Tibial nerve (tissue), 4 donors: Measurements from ENCODE around the gene CRY1. TPM values are rescaled to one million over a fixed set of nuclear protein-coding genes. Genes with fewer than 3 reads are reported as not detected.

Source experiments
- DNase-seq, 2 donors: peaks; one replicate each; pipeline ENCODE4 v3.0.0-alpha.2; 2019; ENCODE audit warnings: low spot score in 2 of 2
- H3K27ac ChIP-seq, 4 donors: fragments of 200-600 bp; sonication (generic) in 3 of 4; one replicate each; pipeline ENCODE4 v1.5.1; 2017 to 2019; ENCODE audit warnings: mild to moderate bottlenecking in 1 of 4
- H3K27me3 ChIP-seq, 2 donors: fragments of 200-600 bp; sonication (generic) in 1 of 2; one replicate each; pipeline versions ENCODE4 v1.5.1 to v1.6.0; 2017 to 2019
- H3K36me3 ChIP-seq, 3 donors: fragments of 200-600 bp; sonication (generic); one replicate each; pipeline ENCODE4 v1.5.1; 2018 to 2019
- H3K4me1 ChIP-seq, 4 donors: fragments of 200-600 bp; sonication (generic) in 3 of 4; one replicate each; pipeline ENCODE4 v1.5.1; 2017 to 2019
- H3K4me3 ChIP-seq, 4 donors: fragments of 200-600 bp; sonication (generic) in 3 of 4; one replicate each; pipeline ENCODE4 v1.5.1; 2017 to 2019; ENCODE audit warnings: mild to moderate bottlenecking in 1 of 4, moderate library complexity in 1 of 4
- H3K9me3 ChIP-seq, 4 donors: fragments of 200-600 bp; sonication (generic) in 3 of 4; one replicate each; pipeline ENCODE4 v1.5.1; 2017 to 2019
- EP300 ChIP-seq, 2 donors: sonication (generic); formaldehyde crosslinking; IDR thresholded peaks; one replicate each; pipeline ENCODE4 v1.6.1; 2017; ENCODE audit warnings: antibody characterized with exemption in 2 of 2, mild to moderate bottlenecking in 1 of 2
- POLR2A ChIP-seq, 2 donors: fragments of 450-650 bp; IDR thresholded peaks; one replicate each; pipeline ENCODE4 v1.6.1; 2017; ENCODE audit warnings: antibody characterized with exemption in 2 of 2, mild to moderate bottlenecking in 2 of 2, moderate library complexity in 2 of 2
- whole genome bisulfite sequencing, 2 donors: methylation state at CpG; one replicate each; pipeline ENCODE4 v1.1.5; 2018; 5-methylcytosine and 5-hydroxymethylcytosine counted together
- total RNA-seq, 4 donors: library from RNA; depleted of rRNA; stranded (reverse); fragments of >200 nt; gene quantifications; one replicate each; pipeline ENCODE4 v1.1.0, GENCODE V29; 2016
- TF ChIP-seq, protein P1 (sequence below), 5 experiments: fragments of 200-600 bp in 3 of 5; fragments of 450-650 bp in 2 of 5; sonication (generic) in 3 of 5; IDR thresholded peaks; one replicate each; pipeline ENCODE4 v1.5.1; 2016 to 2019; ENCODE audit warnings: antibody characterized with exemption in 5 of 5, mild to moderate bottlenecking in 3 of 5, moderate library complexity in 2 of 5

Gene CRY1
- total RNA-seq, 4 donors from 2014 or later = 16.3 to 36.3 (median 24.4) TPM

DNA sequence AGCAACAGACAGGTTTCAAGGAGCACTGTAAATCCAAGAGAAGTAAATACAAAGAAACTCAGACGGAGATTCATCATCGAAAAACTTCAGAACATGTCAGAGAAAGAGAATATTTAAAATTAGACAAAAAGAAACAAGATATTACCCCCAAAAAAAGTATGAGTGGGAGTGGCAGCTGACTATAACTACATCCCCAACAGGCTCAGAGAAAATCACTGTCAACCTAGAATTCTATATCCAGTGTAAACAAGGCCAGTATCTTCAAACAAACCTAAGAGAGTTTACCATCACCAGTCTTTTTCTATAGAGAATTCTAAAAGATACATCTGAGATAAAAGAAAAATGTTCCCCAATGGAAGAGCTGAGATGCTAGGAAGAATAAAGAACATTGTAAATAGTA lies 39.6 kb downstream of the CRY1 start:
- H3K27me3 ChIP-seq = no peaks in the 10 kb centered on the region
- peaks cover 0 to 25% (median 5%) of the 10 kb centered on the region in 4 donors for H3K9me3 ChIP-seq
- WGBS, 2 donors = 98 to 99% methylated on average over 2 of the region's 2 CpGs
- H3K27ac ChIP-seq = no peak overlapping the region
- no peak overlapping the region for H3K4me3 ChIP-seq
- no peak for TF ChIP-seq POLR2A (IDR thresholded peaks at IDR 0.05)
- TF ChIP-seq, protein P1, sequence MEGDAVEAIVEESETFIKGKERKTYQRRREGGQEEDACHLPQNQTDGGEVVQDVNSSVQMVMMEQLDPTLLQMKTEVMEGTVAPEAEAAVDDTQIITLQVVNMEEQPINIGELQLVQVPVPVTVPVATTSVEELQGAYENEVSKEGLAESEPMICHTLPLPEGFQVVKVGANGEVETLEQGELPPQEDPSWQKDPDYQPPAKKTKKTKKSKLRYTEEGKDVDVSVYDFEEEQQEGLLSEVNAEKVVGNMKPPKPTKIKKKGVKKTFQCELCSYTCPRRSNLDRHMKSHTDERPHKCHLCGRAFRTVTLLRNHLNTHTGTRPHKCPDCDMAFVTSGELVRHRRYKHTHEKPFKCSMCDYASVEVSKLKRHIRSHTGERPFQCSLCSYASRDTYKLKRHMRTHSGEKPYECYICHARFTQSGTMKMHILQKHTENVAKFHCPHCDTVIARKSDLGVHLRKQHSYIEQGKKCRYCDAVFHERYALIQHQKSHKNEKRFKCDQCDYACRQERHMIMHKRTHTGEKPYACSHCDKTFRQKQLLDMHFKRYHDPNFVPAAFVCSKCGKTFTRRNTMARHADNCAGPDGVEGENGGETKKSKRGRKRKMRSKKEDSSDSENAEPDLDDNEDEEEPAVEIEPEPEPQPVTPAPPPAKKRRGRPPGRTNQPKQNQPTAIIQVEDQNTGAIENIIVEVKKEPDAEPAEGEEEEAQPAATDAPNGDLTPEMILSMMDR (IDR thresholded peaks at IDR 0.05) = no peak
- no peak for TF ChIP-seq EP300 (IDR thresholded peaks at IDR 0.05)
- H3K36me3 ChIP-seq = no peaks in the 10 kb centered on the region
- DNase-seq = no peak
- peaks cover 0 to 14% (median 0%) of the 10 kb centered on the region in 4 donors for H3K4me1 ChIP-seq

DNA sequence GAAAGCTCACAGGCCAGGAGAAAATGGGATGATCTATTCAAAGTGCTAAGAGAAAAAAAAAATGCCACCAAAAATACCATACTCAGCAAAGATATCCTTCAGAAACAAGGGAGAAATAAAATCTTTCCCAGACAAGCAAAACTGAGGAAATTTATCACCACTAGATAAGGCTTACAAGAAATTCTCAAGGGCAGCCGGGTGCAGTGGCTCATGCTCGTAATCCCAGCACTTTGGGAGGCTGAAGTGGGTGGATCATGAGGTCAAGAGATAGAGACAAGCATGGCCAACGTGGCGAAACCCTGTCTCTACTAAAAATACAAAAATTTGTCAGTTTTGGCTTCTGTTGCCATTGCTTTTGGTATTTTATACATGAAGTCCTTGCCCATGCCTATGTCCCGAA lies 48.2 kb downstream of the CRY1 start:
- WGBS, 2 donors = 90 to 95% methylated on average over 5 of the region's 5 CpGs
- no peaks in the 10 kb centered on the region for H3K27me3 ChIP-seq
- TF ChIP-seq, protein P1 (IDR thresholded peaks at IDR 0.05) = no peak
- no peak for TF ChIP-seq POLR2A (IDR thresholded peaks at IDR 0.05)
- TF ChIP-seq EP300 (IDR thresholded peaks at IDR 0.05) = no peak
- no peak overlapping the region for H3K4me3 ChIP-seq
- no peak overlapping the region for H3K27ac ChIP-seq
- H3K9me3 ChIP-seq = peaks cover 0 to 25% (median 2%) of the 10 kb centered on the region in 4 donors
- H3K36me3 ChIP-seq = no peaks in the 10 kb centered on the region
- H3K4me1 ChIP-seq = no peaks in the 10 kb centered on the region
- no peak for DNase-seq

DNA sequence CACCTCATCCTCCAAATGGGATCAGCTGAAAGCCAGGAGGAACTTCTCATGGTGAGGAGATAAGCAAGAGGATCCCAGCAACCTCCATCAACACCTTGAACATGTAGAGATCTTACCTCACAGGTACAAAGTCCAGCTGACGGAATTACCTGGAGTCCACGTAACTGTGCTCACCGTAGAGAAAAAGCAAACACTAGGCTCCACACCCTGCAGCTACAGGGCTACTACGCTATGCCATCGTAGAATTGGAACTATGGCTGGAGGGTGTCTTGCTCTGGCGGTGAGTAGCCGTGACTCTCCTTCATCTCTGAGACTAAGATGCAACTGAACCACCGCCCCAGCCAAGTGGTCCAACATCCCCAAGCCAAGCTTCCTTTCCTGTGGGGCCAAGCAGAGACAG lies 50.5 kb downstream of the CRY1 start:
- no peak for TF ChIP-seq EP300 (IDR thresholded peaks at IDR 0.05)
- TF ChIP-seq POLR2A (IDR thresholded peaks at IDR 0.05) = no peak
- Histone ChIP-seq H3K27ac (no peak overlapping the region), H3K4me1 (no peaks in the 10 kb centered on the region), H3K4me3 (no peak overlapping the region), H3K36me3 (no peaks in the 10 kb centered on the region), H3K27me3 (no peaks in the 10 kb centered on the region), H3K9me3 (peaks cover 0 to 10% (median 0%) of the 10 kb centered on the region in 4 donors)
- 86 to 92% methylated on average over 8 of the region's 8 CpGs for WGBS, 2 donors
- no peak for DNase-seq

DNA sequence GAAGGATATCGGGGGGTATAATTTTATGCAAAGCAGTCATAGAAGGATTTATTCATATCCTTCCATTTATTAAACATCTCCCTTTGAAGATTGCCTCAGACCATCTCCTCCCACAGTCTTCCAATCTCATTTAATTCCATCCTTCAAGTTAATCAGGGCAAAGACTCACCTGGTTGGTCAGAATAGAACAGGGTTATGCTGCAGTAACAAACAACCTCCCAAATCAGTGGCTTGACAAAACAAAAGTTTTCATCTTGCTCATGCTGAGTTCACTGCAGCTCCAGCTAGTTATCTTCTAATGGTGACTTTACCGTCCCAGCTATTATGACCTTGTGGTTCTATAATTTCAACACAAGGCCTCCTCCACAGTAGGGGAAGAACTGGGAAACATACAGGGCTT lies 57.6 kb downstream of the CRY1 start:
- WGBS, 2 donors = 96 to 97% methylated on average over 2 of the region's 2 CpGs
- no peak for TF ChIP-seq POLR2A (IDR thresholded peaks at IDR 0.05)
- TF ChIP-seq EP300 (IDR thresholded peaks at IDR 0.05) = no peak
- TF ChIP-seq, protein P1 (IDR thresholded peaks at IDR 0.05) = no peak
- no peak for DNase-seq
- H3K27ac ChIP-seq = no peak overlapping the region
- H3K9me3 ChIP-seq = no peaks in the 10 kb centered on the region
- no peak overlapping the region for H3K4me3 ChIP-seq
- H3K27me3 ChIP-seq = no peaks in the 10 kb centered on the region
- H3K36me3 ChIP-seq = no peaks in the 10 kb centered on the region
- peaks cover 0 to 12% (median 1%) of the 10 kb centered on the region in 4 donors for H3K4me1 ChIP-seq

DNA sequence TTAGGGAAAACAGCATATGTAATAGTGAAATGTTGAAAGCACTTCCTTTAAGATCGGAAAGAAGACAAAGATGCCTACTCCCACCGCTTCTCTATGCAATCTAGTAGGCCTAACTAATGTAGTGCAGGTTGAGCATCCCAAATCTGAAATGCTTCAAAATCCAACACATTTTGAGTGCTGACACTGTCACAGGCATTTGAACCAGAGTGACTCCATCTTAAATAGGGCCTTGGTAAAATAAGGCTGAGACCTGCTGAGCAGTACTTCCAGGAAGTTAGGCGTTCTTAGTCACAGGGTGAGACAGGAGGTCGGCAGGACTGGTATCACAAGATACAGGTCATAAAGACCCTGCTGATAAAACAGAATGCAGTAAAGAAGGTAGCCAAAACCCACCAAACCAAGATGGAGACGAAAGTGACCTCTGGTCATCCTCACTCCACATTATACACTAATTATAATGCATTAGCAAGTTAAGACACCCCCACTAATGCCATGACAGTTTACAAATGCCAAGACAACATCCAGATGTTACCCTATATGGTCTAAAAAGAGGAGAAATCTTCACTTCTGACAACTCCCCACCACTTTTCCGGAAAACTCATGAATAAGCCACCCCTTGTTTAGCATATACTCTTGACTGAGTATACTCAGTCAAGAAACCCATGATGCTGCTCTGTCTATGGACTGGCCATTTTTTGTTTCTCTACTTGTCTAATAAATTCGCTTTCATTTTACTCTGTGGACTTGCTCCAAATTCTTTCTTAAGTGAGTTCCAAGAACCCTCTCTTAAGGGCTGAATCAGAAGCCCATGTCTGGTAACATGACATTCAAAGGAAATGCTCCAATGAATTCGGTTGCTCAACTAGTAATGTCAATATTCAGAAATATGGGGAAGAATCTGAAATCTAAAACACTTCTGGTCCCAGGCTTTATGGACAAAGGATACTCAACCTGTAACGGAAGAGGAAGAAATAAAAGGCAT lies 59.3 kb downstream of the CRY1 start:
- Histone ChIP-seq H3K9me3 (no peaks in the 10 kb centered on the region), H3K36me3 (no peaks in the 10 kb centered on the region), H3K4me3 (no peak overlapping the region), H3K4me1 (peaks cover 0 to 17% (median 4%) of the 10 kb centered on the region in 4 donors), H3K27ac (no peak overlapping the region), H3K27me3 (no peaks in the 10 kb centered on the region)
- WGBS, 2 donors = 92% methylated on average over 9 of the region's 9 CpGs
- DNase-seq = no peak
- TF ChIP-seq, protein P1 (IDR thresholded peaks at IDR 0.05) = no peak
- no peak for TF ChIP-seq EP300 (IDR thresholded peaks at IDR 0.05)
- no peak for TF ChIP-seq POLR2A (IDR thresholded peaks at IDR 0.05)
